ENCODE results near the gene NUDC. TPM values are rescaled to one million over a fixed set of nuclear protein-coding genes. Genes with fewer than 3 reads are reported as not detected.

NUDC gene
- total RNA-seq, 1 experiment from 2014 or later, result 118 TPM

- H2AK5ac ChIP-seq (ENCODE audit: insufficient read length, low read length), result no peak overlapping the region
- no peak overlapping the region for H2BK5ac ChIP-seq (ENCODE audit: insufficient read length, low read length)
- H3K23ac ChIP-seq (ENCODE audit: insufficient read length, low read depth, low read length), result no peak overlapping the region
- Mint-ChIP-seq H3K27me3 (ENCODE audit: low read depth) (no peaks in the 10 kb centered on the region; the same call in none of the 2 replicates), H3K4me3 (no peak overlapping the region; a peak in 1 of 5 replicates), H3K27ac (no peak overlapping the region), H3K4me1 (peaks cover 15 to 19% of the 10 kb centered on the region in 2 experiments), H3K9me3 (no peaks in the 10 kb centered on the region; a peak in 1 of 5 replicates), H3K36me3 (ENCODE audit: insufficient read depth in 1 of 3, low read depth in 3 of 3) (peaks cover 0 to 4% (median 3%) of the 10 kb centered on the region in 3 experiments; a peak in 2 of 7 replicates)
- H2BK20ac ChIP-seq (ENCODE audit: low read depth, low read length, poor library complexity, severe bottlenecking), result no peak overlapping the region
- no peak for TF ChIP-seq CTCF (conservative IDR thresholded peaks at IDR 0.05)
- no peak overlapping the region for H2BK12ac ChIP-seq (ENCODE audit: insufficient read length, low read depth, low read length)
- no peak overlapping the region for H2AFZ ChIP-seq (ENCODE audit: low read length)
- H3K4ac ChIP-seq (ENCODE audit: low read depth, low read length), result no peak overlapping the region
- WGBS (ENCODE audit: extremely low coverage, insufficient read length, low lambda C conversion rate), result no CpG with 5 or more reads among the region's 3 CpGs
- peaks cover 5% of the 10 kb centered on the region; the same call in 1 of the 2 replicates for H3K4me1 ChIP-seq (ENCODE audit: insufficient read depth, low read length)
- no peak overlapping the region for H3K18ac ChIP-seq (ENCODE audit: insufficient read length, low read depth, low read length)
- H3K56ac ChIP-seq (ENCODE audit: insufficient read length, low read depth, low read length), result no peak overlapping the region
- no peak overlapping the region for H3K14ac ChIP-seq (ENCODE audit: insufficient read depth, low read length)
- H4K5ac ChIP-seq (ENCODE audit: insufficient read length, low read depth, low read length), result no peak overlapping the region
- H3K27me3 ChIP-seq (ENCODE audit: insufficient read depth, low read length), result no peaks in the 10 kb centered on the region
- no peak overlapping the region for H3K27ac ChIP-seq (ENCODE audit: insufficient read length, low read depth, low read length)
- DNase-seq, result no peak
- H4K20me1 ChIP-seq (ENCODE audit: control insufficient read depth, insufficient read depth, insufficient read length), result no peaks in the 10 kb centered on the region
- no peak overlapping the region for H4K91ac ChIP-seq (ENCODE audit: insufficient read length, low read depth, low read length)
- no peaks in the 10 kb centered on the region for H3K9me3 ChIP-seq (ENCODE audit: control insufficient read depth, low read depth, low read length)
- peaks cover 12% of the 10 kb centered on the region for H3K23me2 ChIP-seq (ENCODE audit: insufficient read length, low read depth, low read length, poor library complexity, severe bottlenecking)
- H3K79me2 ChIP-seq (ENCODE audit: insufficient read depth, low read length), result peaks cover 2% of the 10 kb centered on the region; the same call in 1 of the 2 replicates
- no peak overlapping the region for H2BK15ac ChIP-seq (ENCODE audit: low read depth, low read length)
- H4K8ac ChIP-seq (replicated peaks; ENCODE audit: insufficient read length, low read depth, low read length), result no peak overlapping the region
- H3K79me1 ChIP-seq (ENCODE audit: insufficient read depth, low read depth, low read length, poor library complexity, severe bottlenecking), result peaks cover 6% of the 10 kb centered on the region
- no peak overlapping the region for H3K4me2 ChIP-seq (ENCODE audit: insufficient read depth, insufficient read length, low read length)
- no peak overlapping the region for H3K9ac ChIP-seq (ENCODE audit: extremely low read depth, insufficient read length, low read length)
- H3T11ph ChIP-seq (ENCODE audit: low read length), result no peak overlapping the region
- no peak overlapping the region for H2BK120ac ChIP-seq (ENCODE audit: low read depth, low read length, poor library complexity, severe bottlenecking)
These were observed 40.3 kb downstream of the NUDC start for GRCh38 chr1:26961826-26962225.
